A549 (cell line): ENCODE results near the gene VAPB. TPM values are rescaled to one million over a fixed set of nuclear protein-coding genes. Genes with fewer than 3 reads are reported as not detected.
"Not testable (repeated sequence)": the region's sequence is repeated elsewhere in the genome, so short reads cannot be mapped to it uniquely, and the experiment has no call there.

Experiments
- ATAC-seq, 2 experiments: fragments of 200-7000 bp in 1 of 2; fragments of >200 bp in 1 of 2; cut with Nextera tagmentation in 1 of 2; cut with Tn5 transposase in 1 of 2; 3 replicates each; pipeline versions ENCODE4 v1.8.0 to v1.9.1; 2018 to 2020; ENCODE audit warnings: mild to moderate bottlenecking in 1 of 2, moderate library complexity in 1 of 2
- CTCF ChIA-PET: fragments of 300-600 bp; sonication (Branson Sonifier 250); formaldehyde crosslinking; extraction: SDS; loops from one replicate; lab custom pipeline; 2021; ENCODE audit warnings: antibody characterized with exemption, inconsistent platforms; lab: Yijun Ruan, JAX
- POLR2A ChIA-PET: fragments of 350-600 bp; formaldehyde crosslinking; extraction: SDS; loops from one replicate; lab custom pipeline; 2021; ENCODE audit warnings: antibody characterized with exemption, inconsistent platforms; lab: Yijun Ruan, JAX
- DNase-seq, 2 experiments: peaks; one replicate each; pipeline versions ENCODE4 v3.0.0 to v3.0.0-alpha.2; 2011 to 2016; ENCODE audit warnings: low read depth in 1 of 2, low spot score in 1 of 2
- FAIRE-seq: peaks from 2 replicates; lab custom pipeline; 2011; peaks lifted over from hg19 to GRCh38; lab: Jason Lieb, UNC
- H3K27ac ChIP-seq, 2 experiments: fragments of >200 bp; sonication (Bioruptor Twin); formaldehyde crosslinking; 3 replicates each; pipeline ENCODE4 v1.5.1; 2016 to 2017
- H3K4me1 ChIP-seq: fragments of >200 bp; sonication (Bioruptor Twin); formaldehyde crosslinking; 3 replicates; pipeline ENCODE4 v1.6.1; 2016
- H3K4me2 ChIP-seq: fragments of >200 bp; sonication (Bioruptor Twin); formaldehyde crosslinking; 3 replicates; pipeline ENCODE4 v1.6.1; 2016
- H3K4me3 ChIP-seq: fragments of >200 bp; sonication (Bioruptor Twin); formaldehyde crosslinking; 3 replicates; pipeline ENCODE4 v1.5.1; 2016
- H3K9me3 ChIP-seq: fragments of >200 bp; sonication (Bioruptor Twin); formaldehyde crosslinking; 3 replicates; pipeline ENCODE4 v1.6.1; 2016
- ATOH8 ChIP-seq: fragments of 250-450 bp; sonication (Bioruptor Pico); IDR thresholded peaks from 2 replicates; pipeline ENCODE4 v1.5.0; 2020; ENCODE audit warnings: low read depth, mild to moderate bottlenecking, moderate library complexity
- CHD2 ChIP-seq: fragments of 150-350 bp; IDR thresholded peaks from 2 replicates; pipeline ENCODE4 v1.6.1; 2014; ENCODE audit warnings: low read length; ENCODE audit not compliant: partially characterized antibody
- EHMT2 ChIP-seq: fragments of 200-600 bp; sonication (generic); IDR thresholded peaks from 2 replicates; pipeline ENCODE4 v1.6.1; 2016; ENCODE audit warnings: antibody characterized with exemption, low read depth, mild to moderate bottlenecking, moderate library complexity
- ESRRA ChIP-seq: fragments of 150-350 bp; IDR thresholded peaks from 2 replicates; pipeline ENCODE4 v1.6.1; 2014; ENCODE audit warnings: mild to moderate bottlenecking, low read length, borderline replicate concordance
- FOSB ChIP-seq: fragments of 250-450 bp; sonication (Bioruptor Pico); IDR thresholded peaks from 2 replicates; pipeline ENCODE4 v1.5.0; 2020; ENCODE audit warnings: mild to moderate bottlenecking, moderate library complexity
- FOXS1 ChIP-seq: fragments of 250-450 bp; sonication (Bioruptor Pico); IDR thresholded peaks from 2 replicates; pipeline ENCODE4 v1.5.0; 2020; ENCODE audit warnings: mild to moderate bottlenecking, moderate library complexity
- HEYL ChIP-seq: fragments of 250-450 bp; sonication (Bioruptor Pico); IDR thresholded peaks from 2 replicates; pipeline ENCODE4 v1.8.0; 2021; ENCODE audit warnings: mild to moderate bottlenecking, moderate library complexity
- KDM1A ChIP-seq: fragments of 200-600 bp; sonication (generic); IDR thresholded peaks from 2 replicates; pipeline ENCODE4 v1.6.1; 2016; ENCODE audit warnings: low read depth, mild to moderate bottlenecking
- KDM5A ChIP-seq: fragments of 200-600 bp; sonication (generic); IDR thresholded peaks from 2 replicates; pipeline ENCODE4 v1.6.1; 2016; ENCODE audit warnings: antibody characterized with exemption, mild to moderate bottlenecking
- MAX ChIP-seq: IDR thresholded peaks from 2 replicates; pipeline ENCODE4 v1.6.1; 2012
- NFE2L2 ChIP-seq: fragments of 150-350 bp; conservative IDR thresholded peaks from 2 replicates; pipeline ENCODE4 v1.6.1; 2014; ENCODE audit warnings: low read length
- RAD21 ChIP-seq, 2 experiments: fragments of >200 bp in 1 of 2; sonication (Bioruptor Twin) in 1 of 2; formaldehyde crosslinking in 1 of 2; IDR thresholded peaks in 1 of 2; conservative IDR thresholded peaks in 1 of 2; 2 replicates in 1 of 2; 3 replicates in 1 of 2; pipeline ENCODE4 v1.6.1; 2012 to 2018; ENCODE audit warnings: inconsistent platforms in 1 of 2
- ZFP36 ChIP-seq: fragments of 450-650 bp; IDR thresholded peaks from 2 replicates; pipeline ENCODE4 v1.6.1; 2014; ENCODE audit warnings: borderline replicate concordance; ENCODE audit not compliant: partially characterized antibody
- ZSCAN20 ChIP-seq: fragments of 250-450 bp; sonication (Bioruptor Pico); IDR thresholded peaks from 2 replicates; pipeline ENCODE4 v1.8.0; 2022; ENCODE audit warnings: mild to moderate bottlenecking, moderate library complexity
- WGBS: methylation state at CpG from one replicate; pipeline ENCODE4 v1.1.6; 2017; ENCODE audit errors: missing lambda C conversion rate; 5-methylcytosine and 5-hydroxymethylcytosine counted together
- polyA plus RNA-seq, 4 experiments: library from polyadenylated mRNA; depleted of rRNA in 3 of 4; stranded (reverse); fragments of >200 nt; fragmentation: RNase III in 1 of 4; extraction: RNeasy Plus Mini Kit Qiagen cat#74134 plus additional on column Dnase treatment in 1 of 4; gene quantifications; 2 replicates in 3 of 4; 3 replicates in 1 of 4; pipeline ENCODE4 v1.2.3, GENCODE V29; 2011 to 2017
- TF ChIP-seq, protein P1 (sequence below): fragments of 200-600 bp; sonication (generic); IDR thresholded peaks from 2 replicates; pipeline ENCODE4 v1.6.1; 2016; ENCODE audit warnings: antibody characterized with exemption, mild to moderate bottlenecking, moderate library complexity
- TF ChIP-seq, protein P2 (sequence below): IDR thresholded peaks from 2 replicates; pipeline ENCODE4 v1.6.1; 2012
- TF ChIP-seq, protein P3 (sequence below): fragments of 150-350 bp; IDR thresholded peaks from 2 replicates; pipeline ENCODE4 v1.6.1; 2014; ENCODE audit warnings: low read depth, mild to moderate bottlenecking, low read length
- TF ChIP-seq, protein P4 (sequence below): IDR thresholded peaks from 2 replicates; pipeline ENCODE4 v1.6.1; 2012; ENCODE audit warnings: low read depth, borderline replicate concordance

VAPB gene
- polyA plus RNA-seq, 2 of the 4 experiments (the other 2 are of a cell fraction), result 43.8 to 44.0 TPM

DNA sequence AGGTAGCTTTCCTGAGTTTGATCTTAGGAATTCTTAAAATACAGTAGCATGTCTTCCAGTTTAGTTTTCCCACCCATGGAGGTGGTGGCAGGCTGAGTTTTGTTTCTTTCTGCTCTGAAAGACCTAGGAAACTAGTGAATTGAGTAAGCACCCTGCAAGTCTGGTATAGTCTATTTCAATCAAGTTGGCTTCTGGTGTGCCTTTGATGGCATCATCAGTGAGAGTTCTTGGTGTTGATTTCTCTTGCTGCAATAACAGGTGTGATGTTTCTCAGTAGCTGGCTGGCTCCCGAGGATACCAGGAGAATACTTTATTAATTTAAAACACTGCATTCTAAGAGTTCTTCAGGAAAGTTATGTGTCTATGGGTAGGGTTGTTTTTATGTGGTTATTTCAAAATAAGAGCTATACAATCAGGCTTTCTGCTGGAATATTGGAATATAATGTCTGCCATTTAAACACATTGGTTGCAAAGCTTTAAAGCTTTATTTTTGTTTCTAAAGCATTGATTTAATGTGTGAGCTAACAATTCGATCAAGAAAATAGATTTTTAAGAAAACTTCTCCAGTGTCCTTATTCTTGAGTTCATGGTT lies 19.0 kb downstream of the VAPB start (continued):
- no peak for TF ChIP-seq HEYL (CRISPR knock-in tag)

GRCh38 chr20:58408603-58409246 lies 19.7 kb downstream of the VAPB start:
- Histone ChIP-seq H3K4me1 (peaks cover 47% of the 10 kb centered on the region), H3K9me3 (no peaks in the 10 kb centered on the region), H3K4me3 (no peak overlapping the region), H3K4me2 (peak overlapping the region; percentile 69), H3K27ac (peak overlapping the region; percentile 57 to 63; a peak in 4 of 6 replicates)
- ATAC-seq, result no peak
- CTCF ChIA-PET, result no interaction called here
- no peak for DNase-seq
- no peak for FAIRE-seq
- WGBS, result 17% methylated on average over 3 of the region's 3 CpGs
- TF ChIP-seq MAX (no peak), EHMT2 (no peak)
- POLR2A ChIA-PET, result no interaction called here

- FAIRE-seq, CTCF ChIA-PET, H3K4me3 ChIP-seq, DNase-seq, H3K27ac ChIP-seq, H3K9me3 ChIP-seq, POLR2A ChIA-PET, H3K4me2 ChIP-seq, ATAC-seq: not testable (repeated sequence)
- no CpG with 5 or more reads among the region's 35 CpGs for WGBS
- H3K4me1 ChIP-seq, result peaks cover 12% of the 10 kb centered on the region; the same call in 2 of the 3 replicates
Observed at GRCh38 chr20:58414216-58414615, 25.2 kb downstream of the VAPB start.

- POLR2A ChIA-PET, H3K9me3 ChIP-seq, H3K27ac ChIP-seq, ATAC-seq, DNase-seq, FAIRE-seq, H3K4me1 ChIP-seq, CTCF ChIA-PET, H3K4me3 ChIP-seq, H3K4me2 ChIP-seq: not testable (repeated sequence)
- 93% methylated on average over 20 of the region's 26 CpGs for WGBS
Observed at GRCh38 chr20:58414786-58415185, 25.8 kb downstream of the VAPB start.

DNA sequence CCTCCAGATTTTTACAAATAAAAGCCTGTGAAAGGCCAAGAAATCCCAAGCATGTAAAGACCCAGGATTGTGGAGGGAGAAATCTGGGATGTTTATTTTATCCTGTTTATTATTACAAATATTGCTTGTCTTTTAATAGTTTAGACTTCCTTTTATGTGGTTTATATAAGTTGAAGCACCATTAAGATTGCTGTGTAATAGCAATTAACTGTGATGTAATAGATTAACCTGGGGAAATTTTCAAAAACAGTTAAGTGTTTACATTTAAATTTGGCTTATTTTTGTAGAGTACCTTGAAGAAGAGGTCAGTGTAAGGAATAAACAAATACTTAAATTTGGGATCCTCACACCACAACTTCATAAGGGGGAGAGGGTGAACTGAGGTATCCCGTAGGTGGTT lies 27.0 kb downstream of the VAPB start:
- peaks cover 19% of the 10 kb centered on the region for H3K4me1 ChIP-seq
- H3K4me2 ChIP-seq, result no peak overlapping the region
- ChIA-PET POLR2A (no interaction called here), CTCF (interaction anchor here (0.6 kb wide), 1 partner anchor 149 kb away, joined by 3 read pairs; no protein-coding TSS in a partner anchor)
- ATAC-seq (no peak), DNase-seq (no peak), FAIRE-seq (no peak)
- H3K9me3 ChIP-seq, result no peaks in the 10 kb centered on the region
- no peak overlapping the region for H3K4me3 ChIP-seq
- no peak overlapping the region for H3K27ac ChIP-seq
- WGBS, result 100% methylated on average over 1 of the region's 1 CpG
- no peak for TF ChIP-seq NFE2L2
- no peak for TF ChIP-seq ESRRA
- TF ChIP-seq, protein P1, sequence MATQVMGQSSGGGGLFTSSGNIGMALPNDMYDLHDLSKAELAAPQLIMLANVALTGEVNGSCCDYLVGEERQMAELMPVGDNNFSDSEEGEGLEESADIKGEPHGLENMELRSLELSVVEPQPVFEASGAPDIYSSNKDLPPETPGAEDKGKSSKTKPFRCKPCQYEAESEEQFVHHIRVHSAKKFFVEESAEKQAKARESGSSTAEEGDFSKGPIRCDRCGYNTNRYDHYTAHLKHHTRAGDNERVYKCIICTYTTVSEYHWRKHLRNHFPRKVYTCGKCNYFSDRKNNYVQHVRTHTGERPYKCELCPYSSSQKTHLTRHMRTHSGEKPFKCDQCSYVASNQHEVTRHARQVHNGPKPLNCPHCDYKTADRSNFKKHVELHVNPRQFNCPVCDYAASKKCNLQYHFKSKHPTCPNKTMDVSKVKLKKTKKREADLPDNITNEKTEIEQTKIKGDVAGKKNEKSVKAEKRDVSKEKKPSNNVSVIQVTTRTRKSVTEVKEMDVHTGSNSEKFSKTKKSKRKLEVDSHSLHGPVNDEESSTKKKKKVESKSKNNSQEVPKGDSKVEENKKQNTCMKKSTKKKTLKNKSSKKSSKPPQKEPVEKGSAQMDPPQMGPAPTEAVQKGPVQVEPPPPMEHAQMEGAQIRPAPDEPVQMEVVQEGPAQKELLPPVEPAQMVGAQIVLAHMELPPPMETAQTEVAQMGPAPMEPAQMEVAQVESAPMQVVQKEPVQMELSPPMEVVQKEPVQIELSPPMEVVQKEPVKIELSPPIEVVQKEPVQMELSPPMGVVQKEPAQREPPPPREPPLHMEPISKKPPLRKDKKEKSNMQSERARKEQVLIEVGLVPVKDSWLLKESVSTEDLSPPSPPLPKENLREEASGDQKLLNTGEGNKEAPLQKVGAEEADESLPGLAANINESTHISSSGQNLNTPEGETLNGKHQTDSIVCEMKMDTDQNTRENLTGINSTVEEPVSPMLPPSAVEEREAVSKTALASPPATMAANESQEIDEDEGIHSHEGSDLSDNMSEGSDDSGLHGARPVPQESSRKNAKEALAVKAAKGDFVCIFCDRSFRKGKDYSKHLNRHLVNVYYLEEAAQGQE, result no peak
- TF ChIP-seq ATOH8 (CRISPR knock-in tag), result no peak
- TF ChIP-seq ZSCAN20 (CRISPR knock-in tag), result no peak
- no peak for TF ChIP-seq CHD2
- no peak for TF ChIP-seq RAD21 (conservative IDR thresholded peaks at IDR 0.05 in 1 of 2, IDR thresholded peaks at IDR 0.05 in 1 of 2)
- no peak for TF ChIP-seq FOXS1
- TF ChIP-seq FOSB, result no peak
- no peak for TF ChIP-seq KDM5A
- no peak for TF ChIP-seq HEYL (CRISPR knock-in tag)
- TF ChIP-seq, protein P2, sequence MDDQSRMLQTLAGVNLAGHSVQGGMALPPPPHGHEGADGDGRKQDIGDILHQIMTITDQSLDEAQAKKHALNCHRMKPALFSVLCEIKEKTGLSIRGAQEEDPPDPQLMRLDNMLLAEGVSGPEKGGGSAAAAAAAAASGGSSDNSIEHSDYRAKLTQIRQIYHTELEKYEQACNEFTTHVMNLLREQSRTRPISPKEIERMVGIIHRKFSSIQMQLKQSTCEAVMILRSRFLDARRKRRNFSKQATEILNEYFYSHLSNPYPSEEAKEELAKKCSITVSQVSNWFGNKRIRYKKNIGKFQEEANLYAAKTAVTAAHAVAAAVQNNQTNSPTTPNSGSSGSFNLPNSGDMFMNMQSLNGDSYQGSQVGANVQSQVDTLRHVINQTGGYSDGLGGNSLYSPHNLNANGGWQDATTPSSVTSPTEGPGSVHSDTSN, result no peak
- TF ChIP-seq, protein P3, sequence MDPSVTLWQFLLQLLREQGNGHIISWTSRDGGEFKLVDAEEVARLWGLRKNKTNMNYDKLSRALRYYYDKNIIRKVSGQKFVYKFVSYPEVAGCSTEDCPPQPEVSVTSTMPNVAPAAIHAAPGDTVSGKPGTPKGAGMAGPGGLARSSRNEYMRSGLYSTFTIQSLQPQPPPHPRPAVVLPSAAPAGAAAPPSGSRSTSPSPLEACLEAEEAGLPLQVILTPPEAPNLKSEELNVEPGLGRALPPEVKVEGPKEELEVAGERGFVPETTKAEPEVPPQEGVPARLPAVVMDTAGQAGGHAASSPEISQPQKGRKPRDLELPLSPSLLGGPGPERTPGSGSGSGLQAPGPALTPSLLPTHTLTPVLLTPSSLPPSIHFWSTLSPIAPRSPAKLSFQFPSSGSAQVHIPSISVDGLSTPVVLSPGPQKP, result no peak
- no peak for TF ChIP-seq KDM1A
- TF ChIP-seq, protein P4, sequence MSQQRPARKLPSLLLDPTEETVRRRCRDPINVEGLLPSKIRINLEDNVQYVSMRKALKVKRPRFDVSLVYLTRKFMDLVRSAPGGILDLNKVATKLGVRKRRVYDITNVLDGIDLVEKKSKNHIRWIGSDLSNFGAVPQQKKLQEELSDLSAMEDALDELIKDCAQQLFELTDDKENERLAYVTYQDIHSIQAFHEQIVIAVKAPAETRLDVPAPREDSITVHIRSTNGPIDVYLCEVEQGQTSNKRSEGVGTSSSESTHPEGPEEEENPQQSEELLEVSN, result no peak
- no peak for TF ChIP-seq ZFP36
